SK-N-SH treated with all-trans-retinoic acid at 6 μM for 48 hours (cell line): ENCODE data around the gene BAZ1A.

Experiments used
- ATAC-seq: fragments of 200-7000 bp; cut with Tn5 transposase; 3 replicates; pipeline ENCODE4 v1.9.1; 2020; ENCODE audit warnings: mild to moderate bottlenecking, moderate library complexity
- ARNTL ChIP-seq: fragments of 450-650 bp; formaldehyde crosslinking; IDR thresholded peaks from 2 replicates; pipeline ENCODE4 v1.5.0; 2020; ENCODE audit warnings: low read depth, mild to moderate bottlenecking, moderate library complexity, borderline replicate concordance
- CSDC2 ChIP-seq: fragments of 250-450 bp; sonication (Bioruptor Pico); IDR thresholded peaks from 2 replicates; pipeline ENCODE4 v1.5.0; 2020; ENCODE audit warnings: mild to moderate bottlenecking, moderate library complexity
- ESRRG ChIP-seq: fragments of 250-450 bp; sonication (Bioruptor Pico); IDR thresholded peaks from 2 replicates; pipeline ENCODE4 v1.6.1; 2021; ENCODE audit warnings: mild to moderate bottlenecking
- GLIS3 ChIP-seq: fragments of 250-450 bp; sonication (Bioruptor Pico); IDR thresholded peaks from 2 replicates; pipeline ENCODE4 v1.5.0; 2020; ENCODE audit warnings: mild to moderate bottlenecking, moderate library complexity
- ISL1 ChIP-seq: fragments of 250-450 bp; sonication (Bioruptor Pico); IDR thresholded peaks from 2 replicates; pipeline ENCODE4 v2.1.2; 2022; ENCODE audit warnings: mild to moderate bottlenecking, moderate library complexity
- OSR1 ChIP-seq: fragments of 250-450 bp; sonication (Bioruptor Pico); IDR thresholded peaks from 2 replicates; pipeline ENCODE4 v1.8.0; 2022; ENCODE audit warnings: moderate library complexity, mild to moderate bottlenecking, inconsistent platforms
- PPARA ChIP-seq: fragments of 250-450 bp; sonication (Bioruptor Pico); IDR thresholded peaks from 2 replicates; pipeline ENCODE4 v1.5.0; 2020; ENCODE audit warnings: mild to moderate bottlenecking, borderline replicate concordance
- RARB ChIP-seq: fragments of 250-450 bp; sonication (Bioruptor Pico); IDR thresholded peaks from 2 replicates; pipeline ENCODE4 v1.8.0; 2021; ENCODE audit warnings: mild to moderate bottlenecking, moderate library complexity
- SNAI2 ChIP-seq: fragments of 250-450 bp; sonication (Bioruptor Pico); IDR thresholded peaks from 2 replicates; pipeline ENCODE4 v1.5.0; 2020; ENCODE audit warnings: mild to moderate bottlenecking, moderate library complexity
- TCF4 ChIP-seq: fragments of 250-450 bp; sonication (Bioruptor Pico); IDR thresholded peaks from 2 replicates; pipeline ENCODE4 v1.8.0; 2021; ENCODE audit warnings: mild to moderate bottlenecking, moderate library complexity, borderline replicate concordance
- TOX ChIP-seq: fragments of 250-450 bp; sonication (Bioruptor Pico); IDR thresholded peaks from 2 replicates; pipeline ENCODE4 v1.8.0; 2021; ENCODE audit warnings: mild to moderate bottlenecking, moderate library complexity, borderline replicate concordance
- ZC3H10 ChIP-seq: fragments of 250-450 bp; sonication (Bioruptor Pico); IDR thresholded peaks from 2 replicates; pipeline ENCODE4 v1.5.1; 2021; ENCODE audit warnings: mild to moderate bottlenecking, moderate library complexity
- ZFP3 ChIP-seq: fragments of 250-450 bp; sonication (Bioruptor Pico); IDR thresholded peaks from 2 replicates; pipeline ENCODE4 v1.5.0; 2020; ENCODE audit warnings: mild to moderate bottlenecking, moderate library complexity
- ZFP30 ChIP-seq: fragments of 450-650 bp; formaldehyde crosslinking; IDR thresholded peaks from 2 replicates; pipeline ENCODE4 v1.5.0; 2022; ENCODE audit warnings: mild to moderate bottlenecking, moderate library complexity
- ZNF70 ChIP-seq: fragments of 450-650 bp; formaldehyde crosslinking; IDR thresholded peaks from 2 replicates; pipeline ENCODE4 v1.5.0; 2020; ENCODE audit warnings: mild to moderate bottlenecking, moderate library complexity
- ZNF8 ChIP-seq: fragments of 450-650 bp; formaldehyde crosslinking; IDR thresholded peaks from 2 replicates; pipeline ENCODE4 v1.5.0; 2020; ENCODE audit warnings: mild to moderate bottlenecking, moderate library complexity
- TF ChIP-seq, protein P1 (sequence below): fragments of 250-450 bp; sonication (Bioruptor Pico); IDR thresholded peaks from 2 replicates; pipeline ENCODE4 v1.8.0; 2021; ENCODE audit warnings: low read depth, mild to moderate bottlenecking, moderate library complexity, borderline replicate concordance
- TF ChIP-seq, protein P2 (sequence below): fragments of 250-450 bp; sonication (Bioruptor Pico); IDR thresholded peaks from 2 replicates; pipeline ENCODE4 v1.8.0; 2020; ENCODE audit warnings: mild to moderate bottlenecking, moderate library complexity, borderline replicate concordance
- TF ChIP-seq, protein P3 (sequence below): fragments of 250-450 bp; sonication (Bioruptor Pico); IDR thresholded peaks from 2 replicates; pipeline ENCODE4 v1.5.0; 2020; ENCODE audit warnings: mild to moderate bottlenecking, moderate library complexity
- TF ChIP-seq, protein P4 (sequence below): fragments of 250-450 bp; sonication (Bioruptor Pico); IDR thresholded peaks from 2 replicates; pipeline ENCODE4 v1.5.1; 2020; ENCODE audit warnings: low read depth, mild to moderate bottlenecking, moderate library complexity

BAZ1A gene

DNA sequence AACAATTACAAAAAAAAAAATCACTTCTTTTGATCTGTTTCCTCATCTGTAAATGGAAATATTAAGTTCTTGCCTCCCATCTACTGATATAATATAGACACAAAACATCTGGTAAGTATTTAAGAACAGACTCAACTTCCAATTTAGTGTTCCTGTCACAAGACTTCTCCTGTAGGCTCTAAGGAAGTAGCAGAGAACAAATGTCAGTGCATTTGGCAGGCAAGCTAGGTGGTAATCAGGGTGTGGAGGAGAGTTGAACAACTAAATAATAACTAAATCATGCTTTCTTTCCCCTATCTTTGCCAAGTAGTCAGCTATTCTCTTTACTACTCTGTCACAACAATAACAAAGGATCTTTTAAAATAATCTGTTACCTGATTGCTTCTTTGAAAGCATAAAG lies 22.1 kb downstream of the BAZ1A start:
- no peak for ATAC-seq
- TF ChIP-seq OSR1: no peak
- no peak for TF ChIP-seq ISL1 (CRISPR knock-in tag)
- no peak for TF ChIP-seq ZNF70 (CRISPR knock-in tag)
- TF ChIP-seq GLIS3 (CRISPR knock-in tag): no peak

DNA sequence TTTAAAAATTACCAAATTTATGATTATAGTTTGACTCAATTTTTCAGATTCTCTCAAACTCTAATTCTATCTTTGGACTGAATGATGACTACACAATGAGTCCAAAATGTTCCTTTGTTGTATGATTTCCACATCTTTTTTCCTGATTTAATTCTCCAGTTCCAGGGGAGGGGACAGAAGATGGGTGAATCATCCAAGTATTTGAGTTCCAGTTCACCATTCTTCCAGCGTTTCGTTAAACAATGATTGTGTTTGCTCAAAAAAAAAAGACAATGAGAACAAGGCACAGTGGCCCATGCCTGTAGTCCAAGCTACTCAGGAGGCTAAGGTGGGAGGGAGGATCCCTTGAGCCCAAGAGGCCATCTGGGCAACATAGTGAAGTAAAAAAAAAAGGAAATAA lies 23.8 kb downstream of the BAZ1A start:
- TF ChIP-seq, protein P1, sequence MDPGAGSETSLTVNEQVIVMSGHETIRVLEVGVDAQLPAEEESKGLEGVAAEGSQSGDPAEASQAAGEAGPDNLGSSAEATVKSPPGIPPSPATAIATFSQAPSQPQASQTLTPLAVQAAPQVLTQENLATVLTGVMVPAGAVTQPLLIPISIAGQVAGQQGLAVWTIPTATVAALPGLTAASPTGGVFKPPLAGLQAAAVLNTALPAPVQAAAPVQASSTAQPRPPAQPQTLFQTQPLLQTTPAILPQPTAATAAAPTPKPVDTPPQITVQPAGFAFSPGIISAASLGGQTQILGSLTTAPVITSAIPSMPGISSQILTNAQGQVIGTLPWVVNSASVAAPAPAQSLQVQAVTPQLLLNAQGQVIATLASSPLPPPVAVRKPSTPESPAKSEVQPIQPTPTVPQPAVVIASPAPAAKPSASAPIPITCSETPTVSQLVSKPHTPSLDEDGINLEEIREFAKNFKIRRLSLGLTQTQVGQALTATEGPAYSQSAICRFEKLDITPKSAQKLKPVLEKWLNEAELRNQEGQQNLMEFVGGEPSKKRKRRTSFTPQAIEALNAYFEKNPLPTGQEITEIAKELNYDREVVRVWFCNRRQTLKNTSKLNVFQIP: no peak
- ATAC-seq: no peak

DNA sequence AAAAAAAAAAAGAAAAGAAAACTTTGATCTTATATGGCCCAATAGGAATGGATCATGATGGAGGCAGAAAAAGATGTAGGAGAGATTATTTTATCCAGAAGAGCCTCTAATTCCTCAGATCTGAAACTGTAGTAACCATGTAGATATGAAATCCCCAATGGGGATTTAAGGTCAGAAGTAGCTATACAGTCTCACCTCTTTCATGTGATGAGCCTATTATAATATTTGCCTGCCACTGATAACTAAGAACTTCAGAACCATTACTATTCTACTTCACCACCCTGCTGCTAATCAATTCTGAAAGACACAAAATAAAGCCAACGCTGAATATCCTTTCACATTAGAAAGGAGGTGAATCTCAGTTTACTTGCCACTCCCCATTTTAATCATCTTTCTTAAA lies 29.3 kb downstream of the BAZ1A start:
- no peak for ATAC-seq
- TF ChIP-seq TOX (no peak), RARB (CRISPR knock-in tag) (no peak), TCF4 (CRISPR knock-in tag) (no peak), ZFP30 (CRISPR knock-in tag) (no peak), OSR1 (no peak), ZFP3 (no peak), ESRRG (CRISPR knock-in tag) (no peak), ZC3H10 (CRISPR knock-in tag) (no peak), PPARA (no peak), CSDC2 (no peak), SNAI2 (CRISPR knock-in tag) (no peak), ISL1 (CRISPR knock-in tag) (no peak), ZNF8 (CRISPR knock-in tag) (no peak), ARNTL (CRISPR knock-in tag) (no peak)
- TF ChIP-seq, protein P2, sequence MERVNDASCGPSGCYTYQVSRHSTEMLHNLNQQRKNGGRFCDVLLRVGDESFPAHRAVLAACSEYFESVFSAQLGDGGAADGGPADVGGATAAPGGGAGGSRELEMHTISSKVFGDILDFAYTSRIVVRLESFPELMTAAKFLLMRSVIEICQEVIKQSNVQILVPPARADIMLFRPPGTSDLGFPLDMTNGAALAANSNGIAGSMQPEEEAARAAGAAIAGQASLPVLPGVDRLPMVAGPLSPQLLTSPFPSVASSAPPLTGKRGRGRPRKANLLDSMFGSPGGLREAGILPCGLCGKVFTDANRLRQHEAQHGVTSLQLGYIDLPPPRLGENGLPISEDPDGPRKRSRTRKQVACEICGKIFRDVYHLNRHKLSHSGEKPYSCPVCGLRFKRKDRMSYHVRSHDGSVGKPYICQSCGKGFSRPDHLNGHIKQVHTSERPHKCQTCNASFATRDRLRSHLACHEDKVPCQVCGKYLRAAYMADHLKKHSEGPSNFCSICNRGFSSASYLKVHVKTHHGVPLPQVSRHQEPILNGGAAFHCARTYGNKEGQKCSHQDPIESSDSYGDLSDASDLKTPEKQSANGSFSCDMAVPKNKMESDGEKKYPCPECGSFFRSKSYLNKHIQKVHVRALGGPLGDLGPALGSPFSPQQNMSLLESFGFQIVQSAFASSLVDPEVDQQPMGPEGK: no peak
- TF ChIP-seq, protein P3, sequence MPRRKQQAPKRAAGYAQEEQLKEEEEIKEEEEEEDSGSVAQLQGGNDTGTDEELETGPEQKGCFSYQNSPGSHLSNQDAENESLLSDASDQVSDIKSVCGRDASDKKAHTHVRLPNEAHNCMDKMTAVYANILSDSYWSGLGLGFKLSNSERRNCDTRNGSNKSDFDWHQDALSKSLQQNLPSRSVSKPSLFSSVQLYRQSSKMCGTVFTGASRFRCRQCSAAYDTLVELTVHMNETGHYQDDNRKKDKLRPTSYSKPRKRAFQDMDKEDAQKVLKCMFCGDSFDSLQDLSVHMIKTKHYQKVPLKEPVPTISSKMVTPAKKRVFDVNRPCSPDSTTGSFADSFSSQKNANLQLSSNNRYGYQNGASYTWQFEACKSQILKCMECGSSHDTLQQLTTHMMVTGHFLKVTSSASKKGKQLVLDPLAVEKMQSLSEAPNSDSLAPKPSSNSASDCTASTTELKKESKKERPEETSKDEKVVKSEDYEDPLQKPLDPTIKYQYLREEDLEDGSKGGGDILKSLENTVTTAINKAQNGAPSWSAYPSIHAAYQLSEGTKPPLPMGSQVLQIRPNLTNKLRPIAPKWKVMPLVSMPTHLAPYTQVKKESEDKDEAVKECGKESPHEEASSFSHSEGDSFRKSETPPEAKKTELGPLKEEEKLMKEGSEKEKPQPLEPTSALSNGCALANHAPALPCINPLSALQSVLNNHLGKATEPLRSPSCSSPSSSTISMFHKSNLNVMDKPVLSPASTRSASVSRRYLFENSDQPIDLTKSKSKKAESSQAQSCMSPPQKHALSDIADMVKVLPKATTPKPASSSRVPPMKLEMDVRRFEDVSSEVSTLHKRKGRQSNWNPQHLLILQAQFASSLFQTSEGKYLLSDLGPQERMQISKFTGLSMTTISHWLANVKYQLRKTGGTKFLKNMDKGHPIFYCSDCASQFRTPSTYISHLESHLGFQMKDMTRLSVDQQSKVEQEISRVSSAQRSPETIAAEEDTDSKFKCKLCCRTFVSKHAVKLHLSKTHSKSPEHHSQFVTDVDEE (CRISPR knock-in tag): no peak
- TF ChIP-seq, protein P4, sequence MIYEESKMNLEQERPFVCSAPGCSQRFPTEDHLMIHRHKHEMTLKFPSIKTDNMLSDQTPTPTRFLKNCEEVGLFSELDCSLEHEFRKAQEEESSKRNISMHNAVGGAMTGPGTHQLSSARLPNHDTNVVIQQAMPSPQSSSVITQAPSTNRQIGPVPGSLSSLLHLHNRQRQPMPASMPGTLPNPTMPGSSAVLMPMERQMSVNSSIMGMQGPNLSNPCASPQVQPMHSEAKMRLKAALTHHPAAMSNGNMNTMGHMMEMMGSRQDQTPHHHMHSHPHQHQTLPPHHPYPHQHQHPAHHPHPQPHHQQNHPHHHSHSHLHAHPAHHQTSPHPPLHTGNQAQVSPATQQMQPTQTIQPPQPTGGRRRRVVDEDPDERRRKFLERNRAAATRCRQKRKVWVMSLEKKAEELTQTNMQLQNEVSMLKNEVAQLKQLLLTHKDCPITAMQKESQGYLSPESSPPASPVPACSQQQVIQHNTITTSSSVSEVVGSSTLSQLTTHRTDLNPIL: no peak
- TF ChIP-seq, all 23 proteins: peak for 0

DNA sequence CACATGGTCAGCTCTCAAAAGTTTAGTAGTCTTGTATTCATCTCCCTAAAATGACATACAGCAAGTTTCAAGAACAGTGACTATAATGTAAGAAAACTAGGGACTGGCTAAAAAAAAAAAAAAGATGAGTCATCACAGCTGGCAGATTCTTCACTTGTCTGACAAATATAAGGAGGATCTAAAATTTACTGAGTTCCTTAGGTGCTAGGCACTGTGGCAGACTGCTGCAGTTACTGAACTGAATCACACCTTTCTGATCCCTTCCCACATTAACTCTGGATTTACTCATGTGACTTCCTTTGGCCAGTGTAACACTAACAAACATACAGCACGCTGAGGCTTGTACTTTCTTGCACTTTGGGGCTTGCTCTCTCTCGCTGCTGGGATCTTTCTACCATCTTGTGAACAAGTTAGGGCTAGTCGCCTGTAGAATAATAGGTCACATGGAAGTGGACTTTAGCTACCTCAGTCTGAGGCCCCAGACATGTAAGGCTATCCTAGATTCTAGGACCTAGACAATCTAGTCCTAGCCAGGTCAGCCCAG lies 32.1 kb downstream of the BAZ1A start:
- TF ChIP-seq PPARA: no peak
- peak; percentile 59; the same call in 1 of the 2 replicates for TF ChIP-seq ZNF8 (CRISPR knock-in tag)
- TF ChIP-seq ZFP30 (CRISPR knock-in tag): no peak
- ATAC-seq: peak; percentile 90

DNA sequence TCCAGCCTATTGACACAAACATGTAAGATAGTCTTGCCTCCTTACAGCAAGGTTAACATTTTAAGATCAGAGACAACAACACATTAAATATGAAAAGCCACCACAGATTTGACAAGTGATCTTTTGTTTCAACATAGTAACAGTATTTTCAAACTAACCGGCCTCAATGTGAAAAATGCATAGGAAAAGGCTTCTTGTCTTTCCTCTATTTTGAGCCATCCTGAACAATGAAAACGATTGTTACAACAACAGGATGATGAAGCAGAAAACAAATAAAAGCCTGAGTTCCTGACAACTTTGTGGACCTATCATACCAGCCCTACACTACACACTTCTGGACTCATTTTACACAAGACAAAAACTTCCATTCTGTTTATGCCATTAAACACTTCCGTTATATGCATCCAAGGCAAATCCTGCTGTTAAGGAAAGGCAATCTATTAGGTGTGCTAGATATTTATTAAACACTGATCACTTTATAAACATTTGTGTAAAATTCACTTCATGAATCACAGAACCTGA lies 37.3 kb downstream of the BAZ1A start:
- TF ChIP-seq ZFP3 (no peak), CSDC2 (no peak), ZNF8 (CRISPR knock-in tag) (no peak), RARB (CRISPR knock-in tag) (no peak), SNAI2 (CRISPR knock-in tag) (no peak)
- TF ChIP-seq, protein P4: no peak

More for the DNA sequence above, 37.3 kb downstream of the BAZ1A start:
- no peak for ATAC-seq
